ENCODE measurements around the gene NUAK2.

DNA sequence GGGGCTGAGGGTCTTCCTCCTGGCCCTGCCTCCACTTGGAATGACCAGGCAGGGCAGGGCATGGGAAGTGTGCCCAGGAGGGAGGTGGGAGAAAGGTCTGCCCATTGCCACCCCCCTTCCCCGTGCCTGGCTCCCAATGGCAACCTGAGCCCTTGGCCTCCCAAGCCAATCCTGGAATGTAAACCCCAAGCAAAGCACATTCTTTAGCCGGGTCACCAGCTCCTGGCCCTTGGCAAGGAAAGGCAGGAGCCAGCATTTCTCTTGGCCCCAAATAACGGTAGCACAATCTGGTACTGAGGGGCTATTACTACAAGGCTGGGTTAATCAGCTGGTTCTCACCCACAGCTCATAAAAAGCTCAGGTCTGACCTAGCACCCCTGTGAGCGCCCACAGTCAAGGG is 6.9 kb upstream of the NUAK2 start:
- TF ChIP-seq EZH2phosphoT487 (IDR thresholded peaks at IDR 0.05; ENCODE audit: insufficient read depth, low read depth) (no peak), EZH2 (IDR thresholded peaks at IDR 0.05; ENCODE audit: insufficient read depth, poor library complexity, severe bottlenecking) (no peak)

Measured in GM23248 (cell line).